HG03575 (cell line): ENCODE measurements around the gene S100A2.
"Not testable (repeated sequence)": the region's sequence is repeated elsewhere in the genome, so short reads cannot be mapped to it uniquely, and the experiment has no call there.

Experiments
- ATAC-seq: cut with Tn5 transposase; IDR thresholded peaks from one replicate; pipeline ENCODE4 v1.9.1; 2021; ENCODE audit not compliant: unreplicated experiment, insufficient number of reproducible peaks, low FRiP score; ENCODE audit errors: extremely low read depth

The S100A2 gene

GRCh38 chr1:153598309-153599172, 32.9 kb upstream of the S100A2 start:
- ATAC-seq, result peak; percentile 94

- no peak for ATAC-seq
Measured at GRCh38 chr1:153597206-153597605, 31.6 kb upstream of the S100A2 start.

- ATAC-seq, result no peak
Measured at GRCh38 chr1:153592748-153593147, 27.1 kb upstream of the S100A2 start.

GRCh38 chr1:153588482-153588881, 22.8 kb upstream of the S100A2 start:
- no peak for ATAC-seq

GRCh38 chr1:153588033-153588432, 22.4 kb upstream of the S100A2 start:
- not testable (repeated sequence) for ATAC-seq

GRCh38 chr1:153587314-153587713, 21.7 kb upstream of the S100A2 start:
- no peak for ATAC-seq

GRCh38 chr1:153586347-153586746, 20.7 kb upstream of the S100A2 start:
- no peak for ATAC-seq

- ATAC-seq, result no peak
Measured at GRCh38 chr1:153585006-153585405, 19.4 kb upstream of the S100A2 start.

GRCh38 chr1:153583976-153584375, 18.3 kb upstream of the S100A2 start:
- no peak for ATAC-seq

GRCh38 chr1:153583514-153583913, 17.9 kb upstream of the S100A2 start:
- ATAC-seq, result not testable (repeated sequence)

- ATAC-seq, result not testable (repeated sequence)
Measured at GRCh38 chr1:153582836-153583235, 17.2 kb upstream of the S100A2 start.

GRCh38 chr1:153578936-153579335, 13.3 kb upstream of the S100A2 start:
- no peak for ATAC-seq

- no peak for ATAC-seq
Measured at GRCh38 chr1:153578490-153578889, 12.8 kb upstream of the S100A2 start.

- no peak for ATAC-seq
Measured at GRCh38 chr1:153577624-153578051, 12.0 kb upstream of the S100A2 start.

GRCh38 chr1:153577138-153577537, 11.5 kb upstream of the S100A2 start:
- no peak for ATAC-seq

- not testable (repeated sequence) for ATAC-seq
Measured at GRCh38 chr1:153575497-153575896, 9.9 kb upstream of the S100A2 start.

- not testable (repeated sequence) for ATAC-seq
Measured at GRCh38 chr1:153575081-153575491, 9.4 kb upstream of the S100A2 start.

GRCh38 chr1:153573351-153573750, 7.7 kb upstream of the S100A2 start:
- ATAC-seq, result no peak

- no peak for ATAC-seq
Measured at GRCh38 chr1:153572569-153573015, 6.9 kb upstream of the S100A2 start.

- no peak for ATAC-seq
Measured at GRCh38 chr1:153571706-153572105, 6.1 kb upstream of the S100A2 start.

GRCh38 chr1:153570874-153571273, 5.2 kb upstream of the S100A2 start:
- no peak for ATAC-seq
